H9 (cell line): ENCODE measurements around the gene CDCP1. TPM values are rescaled to one million over a fixed set of nuclear protein-coding genes. Genes with fewer than 3 reads are reported as not detected.

ENCODE experiments used
- DNase-seq: peaks from one replicate; pipeline ENCODE4 v3.0.0-alpha.2; 2017
- H2AFZ ChIP-seq: one replicate; pipeline ENCODE4 v1.6.1; 2013; ENCODE audit warnings: mild to moderate bottlenecking, low read length, control low read depth, moderate library complexity
- H2AK5ac ChIP-seq: 2 replicates; pipeline ENCODE4 v1.6.1; 2013; ENCODE audit warnings: low read length, control low read depth, mixed read lengths; ENCODE audit not compliant: insufficient read length
- H2BK120ac ChIP-seq: one replicate; pipeline ENCODE4 v1.6.1; 2013; ENCODE audit warnings: low read depth, mild to moderate bottlenecking, low read length, control low read depth, inconsistent platforms; ENCODE audit not compliant: poor library complexity, severe bottlenecking
- H2BK12ac ChIP-seq: 2 replicates; pipeline ENCODE4 v1.6.1; 2013; ENCODE audit warnings: low read length, control low read depth, mixed read lengths, low read depth; ENCODE audit not compliant: insufficient read length
- H2BK15ac ChIP-seq: 2 replicates; pipeline ENCODE4 v1.6.1; 2013; ENCODE audit warnings: low read depth, low read length, control low read depth
- H2BK20ac ChIP-seq: one replicate; pipeline ENCODE4 v1.6.1; 2013; ENCODE audit warnings: low read depth, mild to moderate bottlenecking, low read length, control low read depth, inconsistent platforms; ENCODE audit not compliant: poor library complexity, severe bottlenecking
- H2BK5ac ChIP-seq: 2 replicates; pipeline ENCODE4 v1.6.1; 2013; ENCODE audit warnings: low read length, control low read depth, mixed read lengths; ENCODE audit not compliant: insufficient read length
- H3K14ac ChIP-seq: 2 replicates; pipeline ENCODE4 v1.6.1; 2013; ENCODE audit warnings: low read length, control low read depth; ENCODE audit not compliant: insufficient read depth
- H3K18ac ChIP-seq: 2 replicates; pipeline ENCODE4 v1.6.1; 2013; ENCODE audit warnings: low read depth, mild to moderate bottlenecking, mixed read lengths, low read length, control low read depth; ENCODE audit not compliant: insufficient read length
- H3K23ac ChIP-seq: 2 replicates; pipeline ENCODE4 v1.6.1; 2013; ENCODE audit warnings: low read length, control low read depth, mixed read lengths, low read depth; ENCODE audit not compliant: insufficient read length
- H3K23me2 ChIP-seq: 2 replicates; pipeline ENCODE4 v1.6.1; 2013; ENCODE audit warnings: low read depth, mild to moderate bottlenecking, mixed read lengths, low read length, control low read depth; ENCODE audit not compliant: insufficient read length, poor library complexity, severe bottlenecking
- H3K27ac ChIP-seq: 2 replicates; pipeline ENCODE4 v1.5.1; 2013; ENCODE audit warnings: low read length, control low read depth, mixed read lengths, low read depth; ENCODE audit not compliant: insufficient read length
- H3K27me3 ChIP-seq: 2 replicates; pipeline ENCODE4 v1.6.1; 2013; ENCODE audit warnings: low read length, control low read depth, inconsistent platforms; ENCODE audit not compliant: insufficient read depth
- H3K4ac ChIP-seq: 2 replicates; pipeline ENCODE4 v1.6.1; 2013; ENCODE audit warnings: low read depth, mild to moderate bottlenecking, control low read depth, inconsistent platforms, low read length, moderate library complexity
- H3K4me1 ChIP-seq: 2 replicates; pipeline ENCODE4 v1.6.1; 2013; ENCODE audit warnings: low read length, control low read depth, inconsistent platforms; ENCODE audit not compliant: insufficient read depth
- H3K4me2 ChIP-seq: 2 replicates; pipeline ENCODE4 v1.6.1; 2013; ENCODE audit warnings: low read length, control low read depth, mixed read lengths; ENCODE audit not compliant: insufficient read length, insufficient read depth
- H3K56ac ChIP-seq: 2 replicates; pipeline ENCODE4 v1.6.1; 2013; ENCODE audit warnings: low read depth, mild to moderate bottlenecking, mixed read lengths, low read length, control low read depth; ENCODE audit not compliant: insufficient read length
- H3K79me1 ChIP-seq: 2 replicates; pipeline ENCODE4 v1.6.1; 2013; ENCODE audit warnings: low read depth, mild to moderate bottlenecking, moderate library complexity, low read length, control low read depth, inconsistent platforms; ENCODE audit not compliant: insufficient read depth, poor library complexity, severe bottlenecking
- H3K79me2 ChIP-seq: 2 replicates; pipeline ENCODE4 v1.6.1; 2013; ENCODE audit warnings: low read length, control low read depth, inconsistent platforms; ENCODE audit not compliant: insufficient read depth
- H3K9ac ChIP-seq: 2 replicates; pipeline ENCODE4 v1.6.1; 2013; ENCODE audit warnings: low read length, control low read depth, mixed read lengths; ENCODE audit not compliant: insufficient read length; ENCODE audit errors: extremely low read depth
- H3K9me3 ChIP-seq: one replicate; pipeline ENCODE4 v1.6.1; 2013; ENCODE audit warnings: low read depth, low read length, inconsistent platforms; ENCODE audit not compliant: control insufficient read depth
- H3T11ph ChIP-seq: one replicate; pipeline ENCODE4 v1.6.1; 2013; ENCODE audit warnings: mild to moderate bottlenecking, low read length, control low read depth, inconsistent platforms
- H4K20me1 ChIP-seq: one replicate; pipeline ENCODE4 v1.6.1; 2013; ENCODE audit not compliant: control insufficient read depth, insufficient read length, insufficient read depth
- H4K5ac ChIP-seq: 2 replicates; pipeline ENCODE4 v1.6.1; 2013; ENCODE audit warnings: low read depth, mild to moderate bottlenecking, mixed read lengths, low read length, control low read depth; ENCODE audit not compliant: insufficient read length
- H4K8ac ChIP-seq: replicated peaks from 2 replicates; pipeline ENCODE4 v1.6.1; 2013; ENCODE audit warnings: low read length, control low read depth, mixed read lengths, low read depth; ENCODE audit not compliant: insufficient read length
- H4K91ac ChIP-seq: 2 replicates; pipeline ENCODE4 v1.6.1; 2013; ENCODE audit warnings: low read depth, mild to moderate bottlenecking, moderate library complexity, mixed read lengths, low read length, control low read depth; ENCODE audit not compliant: insufficient read length
- H3K27ac Mint-ChIP-seq, 3 experiments: 2 replicates in 2 of 3; 3 replicates in 1 of 3; pipeline ENCODE4 v1.8.0; 2020 to 2021; ENCODE audit warnings: mixed read lengths in 3 of 3, mild to moderate bottlenecking in 1 of 3, moderate library complexity in 1 of 3
- H3K27me3 Mint-ChIP-seq: 2 replicates; pipeline ENCODE4 v1.8.0; 2021; ENCODE audit warnings: low read depth, mild to moderate bottlenecking, moderate library complexity, mixed read lengths
- H3K36me3 Mint-ChIP-seq, 3 experiments: 2 replicates in 2 of 3; 3 replicates in 1 of 3; pipeline ENCODE4 v1.8.0; 2020 to 2021; ENCODE audit warnings: low read depth in 3 of 3, mixed read lengths in 3 of 3; ENCODE audit not compliant: insufficient read depth in 1 of 3
- H3K4me1 Mint-ChIP-seq, 2 experiments: 2 replicates each; pipeline ENCODE4 v1.8.0; 2020; ENCODE audit warnings: mixed read lengths in 2 of 2
- H3K4me3 Mint-ChIP-seq, 2 experiments: 2 replicates in 1 of 2; 3 replicates in 1 of 2; pipeline ENCODE4 v1.8.0; 2020 to 2021; ENCODE audit warnings: mild to moderate bottlenecking in 2 of 2, mixed read lengths in 2 of 2, moderate library complexity in 1 of 2
- H3K9me3 Mint-ChIP-seq, 2 experiments: 2 replicates in 1 of 2; 3 replicates in 1 of 2; pipeline ENCODE4 v1.8.0; 2020; ENCODE audit warnings: mild to moderate bottlenecking in 2 of 2, mixed read lengths in 2 of 2, moderate library complexity in 1 of 2
- WGBS: extraction: QIAGEN DNeasy Blood & Tissue Kit; methylation state at CpG from one replicate; pipeline ENCODE4 v1.1.7; 2013; ENCODE audit warnings: missing lambda C conversion rate, low lambda C conversion rate, mixed read lengths; ENCODE audit not compliant: insufficient read length; ENCODE audit errors: extremely low coverage; 5-methylcytosine and 5-hydroxymethylcytosine counted together
- total RNA-seq: library from RNA; stranded (reverse); gene quantifications from 2 replicates; pipeline ENCODE4 v1.2.1, GENCODE V29; 2021
- TF ChIP-seq, protein P1 (sequence below): fragments of 200-600 bp; sonication (generic); conservative IDR thresholded peaks from 3 replicates; pipeline ENCODE4 v1.8.0; 2021; ENCODE audit warnings: antibody characterized with exemption, mild to moderate bottlenecking

Gene CDCP1
- total RNA-seq, 1 experiment from 2014 or later, result 12.9 TPM

DNA sequence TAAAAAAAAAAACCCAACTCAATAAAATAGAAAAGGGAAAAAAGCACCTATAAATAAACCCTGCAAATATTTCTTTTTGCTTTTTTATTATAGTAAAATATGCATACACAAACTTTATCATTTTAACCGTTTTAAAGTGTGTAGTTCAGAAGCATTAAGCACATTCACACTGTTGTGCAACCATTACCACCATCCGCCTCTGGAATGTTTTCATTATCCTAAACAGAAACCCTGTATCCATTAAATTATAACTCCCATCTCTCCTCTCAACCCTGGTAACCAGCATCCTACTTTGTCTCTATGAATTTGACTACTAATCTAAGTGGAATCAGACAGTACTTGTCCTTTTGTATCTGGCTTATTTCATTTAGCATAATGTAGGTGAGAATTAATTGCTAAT lies 15.0 kb downstream of the CDCP1 start:
- no peak overlapping the region for H2BK20ac ChIP-seq
- H3K14ac ChIP-seq, result no peak overlapping the region
- Mint-ChIP-seq H3K27me3 (no peaks in the 10 kb centered on the region), H3K4me3 (no peak overlapping the region), H3K9me3 (no peaks in the 10 kb centered on the region), H3K27ac (no peak overlapping the region), H3K36me3 (no peaks in the 10 kb centered on the region), H3K4me1 (peaks cover 3 to 6% of the 10 kb centered on the region in 2 experiments; a peak in 2 of 4 replicates)
- no peaks in the 10 kb centered on the region for H3K79me1 ChIP-seq
- no peak overlapping the region for H3K56ac ChIP-seq
- no peaks in the 10 kb centered on the region; the same call in 1 of the 2 replicates for H3K79me2 ChIP-seq
- no peak overlapping the region for H2BK120ac ChIP-seq
- no peak overlapping the region for H2BK15ac ChIP-seq
- H3K27ac ChIP-seq, result no peak overlapping the region
- no peak overlapping the region for H2BK5ac ChIP-seq
- DNase-seq, result no peak
- no peak overlapping the region for H3K4me2 ChIP-seq
- H3K27me3 ChIP-seq, result no peaks in the 10 kb centered on the region
- H3K23ac ChIP-seq, result no peak overlapping the region
- no peak overlapping the region for H3T11ph ChIP-seq
- no CpG with 5 or more reads among the region's 2 CpGs for WGBS
- H3K18ac ChIP-seq, result no peak overlapping the region
- no peak overlapping the region for H3K9ac ChIP-seq
- no peak overlapping the region for H4K5ac ChIP-seq
- no peak overlapping the region for H2AK5ac ChIP-seq
- H2AFZ ChIP-seq, result no peak overlapping the region
- H3K4ac ChIP-seq, result no peak overlapping the region
- peaks cover 2% of the 10 kb centered on the region for H4K20me1 ChIP-seq
- no peaks in the 10 kb centered on the region for H3K23me2 ChIP-seq
- H2BK12ac ChIP-seq, result no peak overlapping the region
- H3K4me1 ChIP-seq, result no peaks in the 10 kb centered on the region
- H3K9me3 ChIP-seq, result no peaks in the 10 kb centered on the region
- H4K8ac ChIP-seq, result no peak overlapping the region
- no peak overlapping the region for H4K91ac ChIP-seq
- TF ChIP-seq, protein P1, sequence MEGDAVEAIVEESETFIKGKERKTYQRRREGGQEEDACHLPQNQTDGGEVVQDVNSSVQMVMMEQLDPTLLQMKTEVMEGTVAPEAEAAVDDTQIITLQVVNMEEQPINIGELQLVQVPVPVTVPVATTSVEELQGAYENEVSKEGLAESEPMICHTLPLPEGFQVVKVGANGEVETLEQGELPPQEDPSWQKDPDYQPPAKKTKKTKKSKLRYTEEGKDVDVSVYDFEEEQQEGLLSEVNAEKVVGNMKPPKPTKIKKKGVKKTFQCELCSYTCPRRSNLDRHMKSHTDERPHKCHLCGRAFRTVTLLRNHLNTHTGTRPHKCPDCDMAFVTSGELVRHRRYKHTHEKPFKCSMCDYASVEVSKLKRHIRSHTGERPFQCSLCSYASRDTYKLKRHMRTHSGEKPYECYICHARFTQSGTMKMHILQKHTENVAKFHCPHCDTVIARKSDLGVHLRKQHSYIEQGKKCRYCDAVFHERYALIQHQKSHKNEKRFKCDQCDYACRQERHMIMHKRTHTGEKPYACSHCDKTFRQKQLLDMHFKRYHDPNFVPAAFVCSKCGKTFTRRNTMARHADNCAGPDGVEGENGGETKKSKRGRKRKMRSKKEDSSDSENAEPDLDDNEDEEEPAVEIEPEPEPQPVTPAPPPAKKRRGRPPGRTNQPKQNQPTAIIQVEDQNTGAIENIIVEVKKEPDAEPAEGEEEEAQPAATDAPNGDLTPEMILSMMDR, result no peak
